ENCODE results near the gene ZNF134.

- TF ChIP-seq CTCF (conservative IDR thresholded peaks at IDR 0.05; ENCODE audit: low read length) = no peak
- no peak for TF ChIP-seq EZH2phosphoT487 (IDR thresholded peaks at IDR 0.05; ENCODE audit: borderline replicate concordance, low read depth, low read length)
Measured at GRCh38 chr19:57572415-57572947, 41.6 kb upstream of the ZNF134 start.

Measured in OCI-LY7 (cell line).